ENCODE measurements around the gene CELSR1. TPM values are rescaled to one million over a fixed set of nuclear protein-coding genes. Genes with fewer than 3 reads are reported as not detected.

The CELSR1 gene
- total and polyA plus RNA-seq, 9 donors, result 0.63 to 25.2 (median 2.9) TPM

DNA sequence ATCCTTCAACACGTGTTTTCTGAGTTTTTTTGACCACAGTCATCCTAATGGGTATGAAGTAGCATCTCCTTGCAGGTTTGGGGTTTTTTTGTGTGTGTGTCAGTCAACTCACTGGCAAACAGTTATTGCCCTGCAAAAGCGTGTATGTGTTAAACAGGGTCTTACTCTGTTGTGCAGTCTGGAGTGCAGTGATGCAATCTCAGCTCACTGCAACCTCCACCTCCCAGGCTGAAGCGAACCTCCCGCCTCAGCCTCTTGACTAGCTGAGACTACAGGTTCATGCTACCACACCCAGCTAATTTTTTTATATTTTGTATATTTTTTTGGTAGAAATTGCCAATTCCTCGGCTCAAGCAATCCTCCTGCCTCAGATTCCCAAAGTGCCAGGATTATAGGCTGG, 15.4 kb downstream of the CELSR1 start:
- TF ChIP-seq EP300 (IDR thresholded peaks at IDR 0.05) (no peak), POLR2A (IDR thresholded peaks at IDR 0.05) (no peak)
- TF ChIP-seq, protein P1, sequence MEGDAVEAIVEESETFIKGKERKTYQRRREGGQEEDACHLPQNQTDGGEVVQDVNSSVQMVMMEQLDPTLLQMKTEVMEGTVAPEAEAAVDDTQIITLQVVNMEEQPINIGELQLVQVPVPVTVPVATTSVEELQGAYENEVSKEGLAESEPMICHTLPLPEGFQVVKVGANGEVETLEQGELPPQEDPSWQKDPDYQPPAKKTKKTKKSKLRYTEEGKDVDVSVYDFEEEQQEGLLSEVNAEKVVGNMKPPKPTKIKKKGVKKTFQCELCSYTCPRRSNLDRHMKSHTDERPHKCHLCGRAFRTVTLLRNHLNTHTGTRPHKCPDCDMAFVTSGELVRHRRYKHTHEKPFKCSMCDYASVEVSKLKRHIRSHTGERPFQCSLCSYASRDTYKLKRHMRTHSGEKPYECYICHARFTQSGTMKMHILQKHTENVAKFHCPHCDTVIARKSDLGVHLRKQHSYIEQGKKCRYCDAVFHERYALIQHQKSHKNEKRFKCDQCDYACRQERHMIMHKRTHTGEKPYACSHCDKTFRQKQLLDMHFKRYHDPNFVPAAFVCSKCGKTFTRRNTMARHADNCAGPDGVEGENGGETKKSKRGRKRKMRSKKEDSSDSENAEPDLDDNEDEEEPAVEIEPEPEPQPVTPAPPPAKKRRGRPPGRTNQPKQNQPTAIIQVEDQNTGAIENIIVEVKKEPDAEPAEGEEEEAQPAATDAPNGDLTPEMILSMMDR (IDR thresholded peaks at IDR 0.05), result no peak
- Histone ChIP-seq H3K4me3 (no peak overlapping the region), H3K9me3 (no peaks in the 10 kb centered on the region), H3K27ac (no peak overlapping the region), H3K27me3 (no peaks in the 10 kb centered on the region), H3K4me1 (ENCODE audit: insufficient read depth) (no peaks in the 10 kb centered on the region), H3K36me3 (no peaks in the 10 kb centered on the region)
- DNase-seq, result no peak
- intact Hi-C loops (cut with DNase I), result no loop called here
- 84 to 90% (median 87%) methylated on average over 5 of the region's 5 CpGs for WGBS, 3 donors

DNA sequence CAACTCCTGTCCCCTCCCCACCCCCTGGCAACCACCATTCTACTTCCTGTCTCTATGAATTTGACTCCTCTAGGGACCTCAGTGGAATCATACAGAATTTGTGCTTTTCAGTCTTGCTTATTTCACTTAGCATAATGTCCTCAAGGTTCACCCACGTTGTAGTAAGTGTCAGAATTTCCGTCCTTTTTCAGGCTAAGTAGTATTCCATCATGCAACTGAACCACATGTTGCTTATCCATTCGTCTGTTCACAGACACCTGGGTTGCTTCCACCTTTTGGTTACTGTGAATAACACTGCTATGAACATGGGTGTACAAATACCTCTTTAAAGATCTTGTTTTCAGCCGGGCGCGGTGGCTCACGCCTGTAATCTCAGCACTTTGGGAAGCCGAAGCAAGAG, 16.5 kb downstream of the CELSR1 start:
- Histone ChIP-seq H3K36me3 (no peaks in the 10 kb centered on the region), H3K4me3 (no peak overlapping the region), H3K9me3 (no peaks in the 10 kb centered on the region), H3K27me3 (no peaks in the 10 kb centered on the region), H3K27ac (no peak overlapping the region), H3K4me1 (ENCODE audit: insufficient read depth) (no peaks in the 10 kb centered on the region)
- TF ChIP-seq EP300 (IDR thresholded peaks at IDR 0.05), result no peak
- no peak for TF ChIP-seq POLR2A (IDR thresholded peaks at IDR 0.05)
- TF ChIP-seq, protein P1 (IDR thresholded peaks at IDR 0.05), result no peak
- intact Hi-C loops (cut with DNase I), result no loop called here
- WGBS, 3 donors, result 86 to 91% (median 91%) methylated on average over 8 of the region's 8 CpGs
- DNase-seq, result no peak

DNA sequence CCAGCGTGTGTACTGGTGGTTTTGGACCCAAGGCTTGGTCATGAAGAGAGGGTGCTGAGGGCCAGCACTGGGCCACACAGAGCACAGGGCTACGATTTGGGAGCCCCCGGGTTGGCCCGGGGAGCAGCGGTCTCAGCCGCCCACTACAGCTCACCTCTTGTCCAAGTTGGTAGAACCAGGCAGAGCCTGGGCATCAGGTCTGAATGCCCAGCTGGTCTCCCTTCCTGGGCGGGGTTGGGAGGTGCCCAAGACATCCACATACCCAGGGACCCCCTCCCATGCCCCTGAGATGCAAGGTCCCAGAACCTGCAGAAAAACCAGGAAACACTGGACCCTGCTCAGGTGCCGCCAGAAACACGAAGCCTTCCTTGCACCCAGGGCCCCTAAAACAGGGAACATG, 18.0 kb downstream of the CELSR1 start:
- no peaks in the 10 kb centered on the region for H3K4me1 ChIP-seq (ENCODE audit: insufficient read depth)
- no peak overlapping the region for H3K4me3 ChIP-seq
- intact Hi-C loops (cut with DNase I), result no loop called here
- no peaks in the 10 kb centered on the region for H3K27me3 ChIP-seq
- H3K27ac ChIP-seq, result no peak overlapping the region
- WGBS, 3 donors, result 85 to 94% (median 85%) methylated on average over 9 of the region's 9 CpGs
- no peaks in the 10 kb centered on the region for H3K36me3 ChIP-seq
- DNase-seq, result no peak
- TF ChIP-seq, protein P1 (IDR thresholded peaks at IDR 0.05), result no peak
- TF ChIP-seq EP300 (IDR thresholded peaks at IDR 0.05) (no peak), POLR2A (IDR thresholded peaks at IDR 0.05) (no peak)
- H3K9me3 ChIP-seq, result no peaks in the 10 kb centered on the region

DNA sequence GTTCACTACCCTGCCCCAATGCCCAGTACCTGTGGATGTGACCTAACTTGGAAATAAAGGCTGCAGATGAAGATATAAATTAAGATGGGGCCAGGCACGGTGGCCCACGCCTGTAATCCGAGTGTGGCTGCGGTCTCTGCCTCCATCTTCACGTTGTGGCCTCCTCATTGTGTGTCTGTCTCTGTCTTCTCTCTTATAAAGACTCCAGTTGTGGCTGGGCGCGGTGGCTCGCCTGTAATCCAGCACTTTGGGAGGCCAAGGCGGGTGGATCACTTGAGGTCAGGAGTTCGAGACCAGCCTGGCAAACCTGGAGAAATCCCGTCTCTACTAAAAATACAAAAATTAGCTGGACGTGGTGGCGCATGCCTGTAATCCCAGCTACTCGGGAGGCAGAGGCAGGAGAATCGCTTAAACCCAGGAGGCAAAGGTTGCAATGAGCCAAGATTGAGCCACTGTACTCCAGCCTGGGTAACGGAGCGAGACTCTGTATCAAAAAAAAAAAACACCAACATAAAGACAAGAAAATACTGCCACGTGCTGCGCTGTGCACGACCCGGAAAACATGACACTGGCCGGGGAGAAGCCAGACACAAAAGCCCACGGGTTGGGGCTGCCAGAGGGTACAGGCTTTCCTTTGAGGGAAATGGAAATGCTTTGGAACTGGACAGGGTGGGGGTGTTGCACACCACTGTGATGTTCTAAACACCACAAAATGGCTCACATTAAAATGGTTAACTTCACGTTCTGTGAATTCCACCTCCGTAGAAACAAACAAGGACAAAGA, 18.7 kb downstream of the CELSR1 start:
- no peak overlapping the region for H3K27ac ChIP-seq
- no peaks in the 10 kb centered on the region for H3K4me1 ChIP-seq (ENCODE audit: insufficient read depth)
- DNase-seq, result no peak
- no peaks in the 10 kb centered on the region for H3K27me3 ChIP-seq
- no peak overlapping the region for H3K4me3 ChIP-seq
- H3K9me3 ChIP-seq, result no peaks in the 10 kb centered on the region
- 86 to 89% (median 87%) methylated on average over 25 of the region's 25 CpGs for WGBS, 3 donors
- H3K36me3 ChIP-seq, result no peaks in the 10 kb centered on the region
- intact Hi-C loops (cut with DNase I), result no loop called here
- TF ChIP-seq EP300 (IDR thresholded peaks at IDR 0.05), result no peak
- no peak for TF ChIP-seq POLR2A (IDR thresholded peaks at IDR 0.05)
- TF ChIP-seq, protein P1 (IDR thresholded peaks at IDR 0.05), result no peak

Measured in ovary (tissue), 9 donors.